ENCODE results near the gene RFLNA. TPM values are rescaled to one million over a fixed set of nuclear protein-coding genes. Genes with fewer than 3 reads are reported as not detected.

RFLNA gene
- total RNA-seq, 2 experiments from 2014 or later, result not detected

- no peak overlapping the region for H3K27ac ChIP-seq (ENCODE audit: low read depth, low read length, poor library complexity, severe bottlenecking)
- ChIA-PET POLR2A (interaction anchor here (0.5 kb wide), 1 partner anchor 305 kb away, joined by 4 read pairs; no protein-coding TSS in a partner anchor), CTCF (ENCODE audit: unreplicated experiment) (no interaction called here)
- H3K9me3 ChIP-seq (ENCODE audit: low read length), result peaks cover 9% of the 10 kb centered on the region; the same call in 1 of the 2 replicates
- no TSS peak for BruUV-seq (replicated peaks)
- TF ChIP-seq EZH2phosphoT487 (IDR thresholded peaks at IDR 0.05; ENCODE audit: borderline replicate concordance, low read depth, low read length) (no peak), CTCF (conservative IDR thresholded peaks at IDR 0.05; ENCODE audit: low read length) (no peak)
- intact Hi-C loops (cut with micrococcal nuclease; ENCODE audit: unreplicated experiment), result no loop called here
- H3K4me2 ChIP-seq (ENCODE audit: low read length), result no peak overlapping the region
- H3K79me2 ChIP-seq (ENCODE audit: insufficient read depth, low read depth, low read length), result no peaks in the 10 kb centered on the region
- H3K4me3 ChIP-seq (ENCODE audit: low read depth, low read length, poor library complexity, severe bottlenecking), result no peak overlapping the region
- no peak overlapping the region for H2AFZ ChIP-seq (ENCODE audit: low read length)
- no peaks in the 10 kb centered on the region for H3K4me1 ChIP-seq (ENCODE audit: insufficient read depth, low read length, poor library complexity, severe bottlenecking)
- no peaks in the 10 kb centered on the region for H4K20me1 ChIP-seq (ENCODE audit: insufficient read depth, low read length)
- H3K9me2 ChIP-seq (ENCODE audit: insufficient read depth, low read length), result no peaks in the 10 kb centered on the region
- H3K36me3 ChIP-seq (ENCODE audit: insufficient read depth, low read length), result peaks cover 46% of the 10 kb centered on the region
- DNase-seq (ENCODE audit: low spot score), result no peak
Measured at GRCh38 chr12:124327362-124328043, 32.6 kb downstream of the RFLNA start.

DNA sequence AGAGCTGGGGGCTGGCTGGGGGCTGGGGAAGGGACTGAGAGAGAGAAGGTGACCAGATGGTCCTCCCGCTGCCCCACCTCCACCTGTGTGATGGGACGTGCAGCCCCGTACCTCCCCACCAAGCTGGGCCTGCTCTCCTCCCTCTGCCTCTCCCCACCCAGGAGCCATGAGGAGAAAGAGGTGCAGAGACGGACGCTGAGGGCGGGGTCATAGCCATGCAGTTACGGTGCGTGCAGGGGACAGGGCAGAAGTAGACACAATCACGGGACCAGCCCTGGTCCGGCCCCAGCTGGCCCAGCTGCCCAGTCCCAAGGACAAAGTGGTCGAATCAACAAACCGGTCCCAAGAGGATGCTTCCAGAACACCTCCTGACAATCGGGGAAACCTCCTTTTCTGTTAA is 33.2 kb downstream of the RFLNA start:
- Histone ChIP-seq H3K4me1 (ENCODE audit: insufficient read depth, low read length, poor library complexity, severe bottlenecking) (no peaks in the 10 kb centered on the region), H3K4me3 (ENCODE audit: low read depth, low read length, poor library complexity, severe bottlenecking) (no peak overlapping the region), H3K4me2 (ENCODE audit: low read length) (no peak overlapping the region), H3K27ac (ENCODE audit: low read depth, low read length, poor library complexity, severe bottlenecking) (no peak overlapping the region), H3K36me3 (ENCODE audit: insufficient read depth, low read length) (peaks cover 46% of the 10 kb centered on the region), H2AFZ (ENCODE audit: low read length) (no peak overlapping the region), H3K9me3 (ENCODE audit: low read length) (peaks cover 9% of the 10 kb centered on the region; the same call in 1 of the 2 replicates), H4K20me1 (ENCODE audit: insufficient read depth, low read length) (no peaks in the 10 kb centered on the region), H3K9me2 (ENCODE audit: insufficient read depth, low read length) (no peaks in the 10 kb centered on the region), H3K79me2 (ENCODE audit: insufficient read depth, low read depth, low read length) (no peaks in the 10 kb centered on the region)
- ChIA-PET CTCF (ENCODE audit: unreplicated experiment) (no interaction called here), POLR2A (interaction anchor here (0.5 kb wide), 1 partner anchor 305 kb away, joined by 4 read pairs; no protein-coding TSS in a partner anchor)
- intact Hi-C loops (cut with micrococcal nuclease; ENCODE audit: unreplicated experiment), result no loop called here
- no peak for TF ChIP-seq EZH2phosphoT487 (IDR thresholded peaks at IDR 0.05; ENCODE audit: borderline replicate concordance, low read depth, low read length)
- no peak for TF ChIP-seq CTCF (conservative IDR thresholded peaks at IDR 0.05; ENCODE audit: low read length)
- no TSS peak for BruUV-seq (replicated peaks)
- no peak for DNase-seq (ENCODE audit: low spot score)

DNA sequence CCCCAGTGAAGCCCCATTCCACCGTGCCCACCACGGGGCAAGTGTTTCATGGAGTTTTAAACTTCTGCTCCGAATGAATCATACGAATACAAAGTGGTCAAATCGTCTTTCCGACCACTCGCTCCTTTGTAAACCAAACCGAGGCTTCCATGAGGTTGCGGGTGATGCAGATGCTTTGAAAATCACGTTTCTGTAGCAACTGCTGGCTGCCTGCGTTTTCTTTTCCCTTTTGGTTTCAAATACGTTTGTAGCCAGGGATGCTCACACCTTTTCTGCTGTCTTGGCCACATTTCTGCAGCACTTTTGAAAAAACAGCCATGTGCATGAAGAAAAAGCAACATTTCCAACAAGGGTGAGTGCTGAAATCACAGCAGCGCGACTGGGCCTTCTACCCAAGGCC is 33.7 kb downstream of the RFLNA start:
- BruUV-seq (replicated peaks), result no TSS peak
- CTCF ChIA-PET (ENCODE audit: unreplicated experiment), result no interaction called here
- Histone ChIP-seq H4K20me1 (ENCODE audit: insufficient read depth, low read length) (no peaks in the 10 kb centered on the region), H3K9me3 (ENCODE audit: low read length) (peaks cover 6% of the 10 kb centered on the region; the same call in 1 of the 2 replicates), H3K4me2 (ENCODE audit: low read length) (no peak overlapping the region), H3K36me3 (ENCODE audit: insufficient read depth, low read length) (peaks cover 42% of the 10 kb centered on the region), H3K4me3 (ENCODE audit: low read depth, low read length, poor library complexity, severe bottlenecking) (no peak overlapping the region), H3K27ac (ENCODE audit: low read depth, low read length, poor library complexity, severe bottlenecking) (no peak overlapping the region), H3K79me2 (ENCODE audit: insufficient read depth, low read depth, low read length) (no peaks in the 10 kb centered on the region), H3K9me2 (ENCODE audit: insufficient read depth, low read length) (no peaks in the 10 kb centered on the region), H2AFZ (ENCODE audit: low read length) (no peak overlapping the region), H3K4me1 (ENCODE audit: insufficient read depth, low read length, poor library complexity, severe bottlenecking) (no peaks in the 10 kb centered on the region)
- TF ChIP-seq EZH2phosphoT487 (IDR thresholded peaks at IDR 0.05; ENCODE audit: borderline replicate concordance, low read depth, low read length), result no peak
- no peak for TF ChIP-seq CTCF (conservative IDR thresholded peaks at IDR 0.05; ENCODE audit: low read length)
- POLR2A ChIA-PET, result interaction anchor here (0.6 kb wide), 1 partner anchor 10 kb away, joined by 3 read pairs; no protein-coding TSS in a partner anchor
- intact Hi-C loops (cut with micrococcal nuclease; ENCODE audit: unreplicated experiment), result no loop called here
- no peak for DNase-seq (ENCODE audit: low spot score)
